Caco-2 (cell line): ENCODE data around the gene IL6. TPM values are rescaled to one million over a fixed set of nuclear protein-coding genes. Genes with fewer than 3 reads are reported as not detected.
"Not testable (repeated sequence)": the region's sequence is repeated elsewhere in the genome, so short reads cannot be mapped to it uniquely, and the experiment has no call there.

Experiments
- BruUV-seq: library from RNA; stranded (reverse); fragments of 400-500 nt; replicated peaks from 2 replicates; lab custom pipeline; 2021; lab: Mats Ljungman, UMichigan
- CTCF ChIA-PET: fragments of 300-600 bp; sonication (Branson Sonifier 250); formaldehyde crosslinking; loops from one replicate; lab custom pipeline; 2022; ENCODE audit warnings: antibody characterized with exemption; lab: Charles Lee
- POLR2A ChIA-PET: fragments of 300-600 bp; sonication (Branson Sonifier 250); formaldehyde crosslinking; loops from one replicate; lab custom pipeline; 2022; ENCODE audit warnings: antibody characterized with exemption; lab: Charles Lee
- DNase-seq, 2 experiments: peaks; one replicate each; pipeline versions ENCODE4 v3.0.0 to v3.0.0-alpha.2; 2020 to 2022
- H3K27me3 ChIP-seq: replicated peaks from 2 replicates; pipeline ENCODE4 v1.6.0; 2011; ENCODE audit warnings: low read length; ENCODE audit not compliant: control insufficient read depth, insufficient read depth
- H3K36me3 ChIP-seq: 2 replicates; pipeline ENCODE4 v1.5.1; 2011; ENCODE audit warnings: low read length; ENCODE audit not compliant: control insufficient read depth, insufficient read depth
- H3K4me1 ChIP-seq: fragments of 250-450 bp; sonication (Bioruptor Pico); 2 replicates; pipeline ENCODE4 v1.5.1; 2020; ENCODE audit warnings: mild to moderate bottlenecking
- H3K4me3 ChIP-seq: 2 replicates; pipeline ENCODE4 v1.5.1; 2011; ENCODE audit warnings: low read depth, mild to moderate bottlenecking, control low read depth, low read length
- H3K9me3 ChIP-seq: fragments of 250-450 bp; sonication (Bioruptor Pico); 2 replicates; pipeline ENCODE4 v1.5.1; 2020; ENCODE audit warnings: mild to moderate bottlenecking, moderate library complexity
- H3K27ac Mint-ChIP-seq: one replicate; pipeline ENCODE4 v1.8.0; 2022; ENCODE audit warnings: mixed read lengths; ENCODE audit not compliant: unreplicated experiment
- H3K27me3 Mint-ChIP-seq: one replicate; pipeline ENCODE4 v1.8.0; 2022; ENCODE audit warnings: mixed read lengths; ENCODE audit not compliant: insufficient read depth, unreplicated experiment
- H3K36me3 Mint-ChIP-seq: one replicate; pipeline ENCODE4 v1.8.0; 2022; ENCODE audit warnings: mild to moderate bottlenecking, mixed read lengths; ENCODE audit not compliant: insufficient read depth, unreplicated experiment
- H3K4me1 Mint-ChIP-seq: one replicate; pipeline ENCODE4 v1.8.0; 2022; ENCODE audit warnings: low read depth, mixed read lengths; ENCODE audit not compliant: unreplicated experiment
- H3K4me3 Mint-ChIP-seq: one replicate; pipeline ENCODE4 v1.8.0; 2022; ENCODE audit warnings: mild to moderate bottlenecking, moderate library complexity, mixed read lengths; ENCODE audit not compliant: unreplicated experiment
- H3K9me3 Mint-ChIP-seq: one replicate; pipeline ENCODE4 v1.8.0; 2022; ENCODE audit warnings: mixed read lengths; ENCODE audit not compliant: unreplicated experiment
- intact Hi-C: fragments of 100-400 bp; cut with micrococcal nuclease; formaldehyde crosslinking; loops from one replicate; pipeline ENCODE4 v1.10.0; 2022; ENCODE audit not compliant: unreplicated experiment
- total RNA-seq: library from RNA; stranded (reverse); gene quantifications from 2 replicates; pipeline ENCODE4 v1.2.3, GENCODE V29; 2022

Gene IL6
- total RNA-seq, 1 experiment from 2014 or later: not detected

DNA sequence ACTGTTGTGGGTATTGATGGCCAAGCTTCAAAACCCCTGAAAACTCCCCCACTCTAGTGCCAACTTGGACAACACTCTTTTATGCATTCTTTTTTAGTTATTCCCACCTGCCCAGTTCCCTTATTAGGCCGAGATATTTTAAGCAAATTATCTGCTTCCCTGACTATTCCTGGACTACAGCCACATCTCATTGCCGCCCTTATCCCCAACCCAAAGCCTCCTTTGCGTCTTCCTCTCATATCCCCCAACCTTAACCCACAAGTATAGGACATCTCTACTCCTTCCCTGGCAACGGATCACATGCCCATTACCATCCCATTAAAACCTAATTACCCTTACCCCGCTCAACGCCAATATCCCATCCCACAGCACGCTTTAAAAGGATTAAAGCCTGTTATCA lies 21.1 kb upstream of the IL6 start:
- H3K27ac Mint-ChIP-seq, H3K9me3 ChIP-seq, H3K27me3 Mint-ChIP-seq, H3K9me3 Mint-ChIP-seq, H3K4me1 Mint-ChIP-seq, H3K4me1 ChIP-seq, H3K4me3 ChIP-seq, CTCF ChIA-PET, POLR2A ChIA-PET, H3K4me3 Mint-ChIP-seq, H3K27me3 ChIP-seq, intact Hi-C loops, BruUV-seq, H3K36me3 ChIP-seq, H3K36me3 Mint-ChIP-seq, DNase-seq: not testable (repeated sequence)

DNA sequence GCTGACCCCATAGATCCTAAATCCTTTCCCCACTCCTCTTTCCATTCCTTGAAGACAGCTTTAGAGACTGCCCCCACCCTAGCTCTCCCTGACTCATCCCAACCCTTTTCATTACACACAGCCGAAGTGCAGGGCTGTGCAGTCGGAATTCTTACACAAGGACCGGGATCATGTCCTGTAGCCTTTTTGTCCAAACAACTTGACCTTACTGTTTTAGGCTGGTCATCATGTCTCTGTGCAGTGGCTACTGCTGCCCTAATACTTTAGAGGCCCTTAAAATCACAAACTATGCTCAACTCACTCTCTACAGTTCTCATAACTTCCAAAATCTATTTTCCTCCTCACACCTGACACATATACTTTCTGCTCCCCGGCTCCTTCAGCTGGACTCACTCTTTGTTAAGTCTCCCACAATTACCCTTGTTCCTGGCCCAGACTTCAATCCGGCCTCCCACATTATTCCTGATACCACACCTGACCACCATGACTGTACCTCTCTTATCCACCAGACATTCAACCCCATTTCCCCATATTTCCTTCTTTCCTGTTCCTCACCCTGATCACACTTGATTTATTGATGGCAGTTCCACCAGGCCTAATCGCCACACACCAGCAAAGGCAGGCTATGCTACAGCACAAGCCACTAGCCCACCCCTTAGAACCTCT lies 19.8 kb upstream of the IL6 start:
- H3K4me1 Mint-ChIP-seq, POLR2A ChIA-PET, H3K9me3 ChIP-seq, H3K4me3 Mint-ChIP-seq, H3K36me3 ChIP-seq, H3K4me1 ChIP-seq, DNase-seq, BruUV-seq, H3K27me3 ChIP-seq, H3K27me3 Mint-ChIP-seq, H3K9me3 Mint-ChIP-seq, intact Hi-C loops, H3K27ac Mint-ChIP-seq, CTCF ChIA-PET, H3K36me3 Mint-ChIP-seq, H3K4me3 ChIP-seq: not testable (repeated sequence)

DNA sequence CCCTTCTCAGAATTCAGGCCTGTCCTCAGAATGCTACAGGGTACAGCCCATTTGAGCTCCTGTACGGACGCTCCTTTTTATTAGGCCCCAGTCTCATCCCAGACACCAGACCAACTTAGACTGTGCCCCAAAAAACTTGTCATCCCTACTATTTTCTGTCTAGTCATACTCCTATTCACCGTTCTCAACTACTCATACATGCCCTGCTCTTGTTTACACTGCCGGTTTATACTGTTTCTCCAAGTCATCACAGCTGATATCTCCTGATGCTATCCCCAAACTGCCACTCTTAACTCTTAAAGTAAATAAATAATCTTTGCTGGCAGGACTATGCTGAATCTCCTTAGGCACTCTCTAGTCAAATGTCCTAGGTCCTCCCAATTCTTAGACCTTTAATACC lies 18.8 kb upstream of the IL6 start:
- intact Hi-C loops, DNase-seq, H3K4me1 ChIP-seq, H3K4me3 Mint-ChIP-seq, BruUV-seq, H3K4me1 Mint-ChIP-seq, H3K36me3 Mint-ChIP-seq, H3K27ac Mint-ChIP-seq, H3K36me3 ChIP-seq, H3K9me3 ChIP-seq, POLR2A ChIA-PET, H3K4me3 ChIP-seq, CTCF ChIA-PET, H3K27me3 ChIP-seq, H3K27me3 Mint-ChIP-seq, H3K9me3 Mint-ChIP-seq: not testable (repeated sequence)

DNA sequence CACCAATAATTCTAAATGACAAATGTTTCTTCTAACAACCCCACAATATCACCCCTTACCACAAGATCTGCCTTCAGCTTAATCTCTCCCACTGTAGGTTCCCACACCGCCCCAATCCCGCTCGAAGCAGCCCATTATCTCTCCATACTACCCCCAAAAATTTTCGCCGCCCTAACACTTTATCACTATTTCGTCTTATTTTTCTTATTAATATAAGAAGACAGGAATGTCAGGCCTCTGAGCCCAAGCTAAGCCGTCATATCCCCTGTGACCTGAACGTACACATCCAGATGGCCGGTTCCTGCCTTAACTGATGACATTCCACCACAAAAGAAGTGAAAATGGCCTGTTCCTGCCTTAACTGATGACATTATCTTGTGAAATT lies 18.3 kb upstream of the IL6 start:
- H3K4me1 Mint-ChIP-seq, H3K27me3 Mint-ChIP-seq, H3K4me1 ChIP-seq, H3K36me3 Mint-ChIP-seq, intact Hi-C loops, DNase-seq, H3K27me3 ChIP-seq, H3K36me3 ChIP-seq, BruUV-seq, H3K9me3 Mint-ChIP-seq, H3K4me3 ChIP-seq, CTCF ChIA-PET, H3K9me3 ChIP-seq, H3K27ac Mint-ChIP-seq, POLR2A ChIA-PET, H3K4me3 Mint-ChIP-seq: not testable (repeated sequence)

DNA sequence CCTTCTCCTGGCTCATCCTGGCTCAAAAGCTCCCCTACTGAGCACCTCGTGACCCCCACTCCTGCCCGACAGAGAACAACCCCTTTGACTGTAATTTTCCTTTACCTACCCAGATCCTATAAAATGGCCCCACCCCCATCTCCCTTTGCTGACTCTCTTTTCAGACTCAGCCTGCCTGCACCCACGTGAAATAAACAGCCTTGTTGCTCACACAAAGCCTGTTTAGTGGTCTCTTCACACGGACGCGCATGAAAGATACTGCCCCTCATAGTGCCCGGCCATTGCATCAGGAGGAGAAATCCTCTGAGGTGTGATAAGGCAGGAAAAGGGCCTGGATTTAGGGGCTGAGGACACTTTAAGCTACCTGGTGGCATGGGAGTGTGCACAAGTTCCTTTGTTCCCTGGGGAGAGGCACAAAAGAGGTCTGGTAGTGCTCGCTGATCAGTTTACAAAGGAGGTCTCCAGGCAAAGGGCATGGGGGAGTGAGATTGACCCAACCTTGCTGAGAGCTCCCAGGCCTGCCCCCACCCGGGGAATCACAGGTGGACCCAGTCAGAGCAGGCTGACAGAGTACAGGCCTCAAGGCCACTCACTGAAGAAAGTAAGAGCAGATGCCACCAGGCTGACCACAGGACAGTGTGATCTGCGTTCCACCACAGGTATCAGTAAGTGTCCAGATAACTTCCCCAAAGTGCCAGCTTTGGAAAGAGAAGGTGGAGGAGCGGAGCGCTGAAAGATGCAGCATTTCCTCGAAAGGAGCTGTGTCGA lies 17.8 kb upstream of the IL6 start:
- H3K9me3 Mint-ChIP-seq, H3K27me3 Mint-ChIP-seq, intact Hi-C loops, H3K4me3 Mint-ChIP-seq, H3K36me3 Mint-ChIP-seq, H3K27ac Mint-ChIP-seq, POLR2A ChIA-PET, H3K4me1 ChIP-seq, BruUV-seq, H3K4me1 Mint-ChIP-seq, DNase-seq, CTCF ChIA-PET, H3K9me3 ChIP-seq, H3K4me3 ChIP-seq, H3K27me3 ChIP-seq, H3K36me3 ChIP-seq: not testable (repeated sequence)
